CD14-positive monocyte (primary cell): ENCODE data around the gene ARIH2. TPM values are rescaled to one million over a fixed set of nuclear protein-coding genes. Genes with fewer than 3 reads are reported as not detected.

Experiments used
- DNase-seq, 3 donors: peaks; one replicate each; pipeline ENCODE4 v3.0.0-alpha.2; 2011 to 2022
- H2AFZ ChIP-seq: 2 replicates; pipeline ENCODE4 v1.6.0; 2012; ENCODE audit warnings: mild to moderate bottlenecking, low read depth, low read length, inconsistent platforms; ENCODE audit not compliant: insufficient read depth, poor library complexity, severe bottlenecking
- H3K27ac ChIP-seq, 2 donors: 1 replicate in 1 of 2; 2 replicates in 1 of 2; pipeline ENCODE4 v1.5.1; 2012 to 2013; ENCODE audit warnings: low read length in 2 of 2, control low read depth in 1 of 2, inconsistent platforms in 1 of 2, low read depth in 1 of 2, mild to moderate bottlenecking in 1 of 2
- H3K27me3 ChIP-seq, 2 donors: one replicate each; pipeline versions ENCODE4 v1.6.0 to v1.6.1; 2011 to 2013; ENCODE audit warnings: low read length in 2 of 2; ENCODE audit not compliant: control insufficient read depth in 2 of 2, insufficient read depth in 2 of 2
- H3K36me3 ChIP-seq, 2 donors: replicated peaks in 1 of 2; 1 replicate in 1 of 2; 2 replicates in 1 of 2; pipeline versions ENCODE4 v1.5.1 to v1.6.1; 2012 to 2013; ENCODE audit warnings: low read length in 2 of 2, control low read depth in 1 of 2, inconsistent platforms in 1 of 2, mild to moderate bottlenecking in 1 of 2; ENCODE audit not compliant: insufficient read depth in 2 of 2, control insufficient read depth in 1 of 2
- H3K4me1 ChIP-seq, 2 donors: 1 replicate in 1 of 2; 2 replicates in 1 of 2; pipeline versions ENCODE4 v1.5.1 to v1.6.1; 2012 to 2013; ENCODE audit warnings: low read length in 2 of 2, control low read depth in 1 of 2, inconsistent platforms in 1 of 2, mild to moderate bottlenecking in 1 of 2, moderate library complexity in 1 of 2; ENCODE audit not compliant: insufficient read depth in 2 of 2, control insufficient read depth in 1 of 2
- H3K4me2 ChIP-seq: replicated peaks from 2 replicates; pipeline ENCODE3; 2012; ENCODE audit warnings: low read length, moderate library complexity, mild to moderate bottlenecking; ENCODE audit not compliant: poor library complexity, severe bottlenecking; ENCODE audit errors: extremely low read depth
- H3K4me3 ChIP-seq, 3 experiments: fragments of 200-600 bp in 1 of 3; sonication (generic) in 1 of 3; replicated peaks in 1 of 3; 1 replicate in 2 of 3; 2 replicates in 1 of 3; pipeline ENCODE4 v1.5.1; 2011 to 2013; ENCODE audit warnings: low read length in 3 of 3, mild to moderate bottlenecking in 3 of 3, control low read depth in 2 of 3, low read depth in 2 of 3, inconsistent platforms in 1 of 3, moderate library complexity in 1 of 3
- H3K79me2 ChIP-seq: 2 replicates; pipeline ENCODE4 v1.6.0; 2012; ENCODE audit warnings: mild to moderate bottlenecking, control low read depth, inconsistent platforms, low read length, moderate library complexity; ENCODE audit not compliant: insufficient read depth
- H3K9ac ChIP-seq: 2 replicates; pipeline ENCODE4 v1.6.0; 2017; ENCODE audit warnings: low read length, mild to moderate bottlenecking; ENCODE audit not compliant: insufficient read depth, poor library complexity, severe bottlenecking
- H3K9me3 ChIP-seq, 2 donors: replicated peaks in 1 of 2; 1 replicate in 1 of 2; 2 replicates in 1 of 2; pipeline versions ENCODE4 v1.5.1 to v1.6.1; 2012 to 2013; ENCODE audit warnings: low read length in 2 of 2, control low read depth in 1 of 2; ENCODE audit not compliant: control insufficient read depth in 1 of 2, insufficient read depth in 1 of 2
- H4K20me1 ChIP-seq: 2 replicates; pipeline ENCODE4 v1.6.0; 2012; ENCODE audit warnings: mild to moderate bottlenecking, low read length, control low read depth, moderate library complexity; ENCODE audit not compliant: insufficient read depth
- H3K27ac Mint-ChIP-seq, 7 donors: one replicate each; pipeline ENCODE4 v1.8.0; 2020; ENCODE audit warnings: mild to moderate bottlenecking in 7 of 7, mixed read lengths in 7 of 7, moderate library complexity in 6 of 7, inconsistent platforms in 2 of 7
- H3K27me3 Mint-ChIP-seq, 3 donors: one replicate each; pipeline ENCODE4 v1.8.0; 2021 to 2022; ENCODE audit warnings: low read depth in 3 of 3, mild to moderate bottlenecking in 3 of 3, mixed read lengths in 3 of 3, moderate library complexity in 3 of 3, inconsistent platforms in 1 of 3
- H3K36me3 Mint-ChIP-seq, 2 donors: one replicate each; pipeline ENCODE4 v1.8.0; 2020; ENCODE audit warnings: mixed read lengths in 2 of 2, inconsistent platforms in 1 of 2, mild to moderate bottlenecking in 1 of 2
- H3K4me1 Mint-ChIP-seq: one replicate; pipeline ENCODE4 v1.8.0; 2020; ENCODE audit warnings: mild to moderate bottlenecking, mixed read lengths
- H3K4me3 Mint-ChIP-seq, 2 donors: one replicate each; pipeline ENCODE4 v1.8.0; 2020; ENCODE audit warnings: mild to moderate bottlenecking in 2 of 2, mixed read lengths in 2 of 2, moderate library complexity in 1 of 2
- H3K9me3 Mint-ChIP-seq, 7 donors: one replicate each; pipeline ENCODE4 v1.8.0; 2020 to 2022; ENCODE audit warnings: mixed read lengths in 7 of 7, mild to moderate bottlenecking in 6 of 7, moderate library complexity in 6 of 7, inconsistent platforms in 2 of 7
- CTCF ChIP-seq: fragments of 200-600 bp; IDR thresholded peaks from one replicate; pipeline ENCODE4 v1.8.0; 2022; ENCODE audit warnings: antibody characterized with exemption, mild to moderate bottlenecking
- WGBS: methylation state at CpG from one replicate; pipeline ENCODE4 v1.1.5; 2013; ENCODE audit warnings: missing lambda C conversion rate; ENCODE audit not compliant: insufficient coverage; 5-methylcytosine and 5-hydroxymethylcytosine counted together
- intact Hi-C, 2 donors: fragments of 100-400 bp; cut with micrococcal nuclease; formaldehyde crosslinking; loops; one replicate each; pipeline versions ENCODE4 v1.15.0 to v1.15.1; 2023
- polyA plus RNA-seq, 3 donors: library from polyadenylated mRNA; depleted of rRNA in 1 of 3; unstranded in 2 of 3; stranded (reverse) in 1 of 3; fragments of 300-500 nt in 2 of 3; fragments of >200 nt in 1 of 3; fragmentation: Illumina TruSeq in 2 of 3; gene quantifications; 1 replicate in 2 of 3; 2 replicates in 1 of 3; pipeline ENCODE4 v1.2.3, GENCODE V29; 2012 to 2021

The ARIH2 gene
- polyA plus RNA-seq, 3 donors, result 68.2 to 94.8 (median 72.2) TPM

- intact Hi-C loops, result no loop called here
- H3K4me3 ChIP-seq, result no peak overlapping the region
- H3K9ac ChIP-seq, result no peak overlapping the region
- no peaks in the 10 kb centered on the region for H3K79me2 ChIP-seq
- H3K36me3 ChIP-seq, result peaks cover 48 to 79% of the 10 kb centered on the region in 2 donors
- Mint-ChIP-seq H3K36me3 (peaks cover 42 to 88% of the 10 kb centered on the region in 2 donors), H3K9me3 (no peaks in the 10 kb centered on the region), H3K27ac (peak overlapping the region in 4 of 7 donors; percentile 21 to 56 (median 25)), H3K27me3 (peaks cover 0 to 1% (median 0%) of the 10 kb centered on the region in 3 donors), H3K4me1 (peaks cover 10% of the 10 kb centered on the region), H3K4me3 (no peak overlapping the region)
- H4K20me1 ChIP-seq, result peaks cover 25% of the 10 kb centered on the region
- no peaks in the 10 kb centered on the region for H3K4me1 ChIP-seq
- no peak for TF ChIP-seq CTCF
- 63% methylated on average over 4 of the region's 6 CpGs for WGBS
- H3K4me2 ChIP-seq, result no peak overlapping the region
- H3K27me3 ChIP-seq, result no peaks in the 10 kb centered on the region
- DNase-seq, result peak in 1 of 3 donors; percentile 9
- no peak overlapping the region for H2AFZ ChIP-seq
- peak overlapping the region in 1 of 2 donors; percentile 12 for H3K27ac ChIP-seq
- no peaks in the 10 kb centered on the region for H3K9me3 ChIP-seq
Measured at GRCh38 chr3:48879307-48879993, 39.2 kb upstream of the ARIH2 start.

GRCh38 chr3:48879994-48880377, 38.7 kb upstream of the ARIH2 start:
- H3K36me3 ChIP-seq, result peaks cover 51 to 81% of the 10 kb centered on the region in 2 donors
- TF ChIP-seq CTCF, result no peak
- H3K79me2 ChIP-seq, result no peaks in the 10 kb centered on the region
- DNase-seq, result no peak
- H3K4me2 ChIP-seq, result no peak overlapping the region
- 81% methylated on average over 2 of the region's 6 CpGs for WGBS
- H3K27me3 Mint-ChIP-seq, result peaks cover 0 to 1% (median 1%) of the 10 kb centered on the region in 3 donors
- H3K9me3 ChIP-seq, result no peaks in the 10 kb centered on the region
- H3K27me3 ChIP-seq, result no peaks in the 10 kb centered on the region
- intact Hi-C loops, result no loop called here
- no peak overlapping the region for H3K9ac ChIP-seq
- no peak overlapping the region for H3K4me3 Mint-ChIP-seq
- no peak overlapping the region for H3K4me3 ChIP-seq
- peak overlapping the region in 1 of 2 donors; percentile 12 for H3K27ac ChIP-seq
- no peaks in the 10 kb centered on the region for H3K4me1 ChIP-seq
- peaks cover 46 to 89% of the 10 kb centered on the region in 2 donors for H3K36me3 Mint-ChIP-seq
- H2AFZ ChIP-seq, result no peak overlapping the region
- no peaks in the 10 kb centered on the region for H3K9me3 Mint-ChIP-seq
- peaks cover 27% of the 10 kb centered on the region for H4K20me1 ChIP-seq
- H3K27ac Mint-ChIP-seq, result peak overlapping the region in 4 of 7 donors; percentile 42 to 60 (median 58)
- peaks cover 10% of the 10 kb centered on the region for H3K4me1 Mint-ChIP-seq
